8988T (cell line): ENCODE results near the gene ABCA9.
"Not testable (repeated sequence)": the region's sequence is repeated elsewhere in the genome, so short reads cannot be mapped to it uniquely, and the experiment has no call there.

ENCODE experiments used
- DNase-seq: peaks from one replicate; pipeline ENCODE4 v3.0.0; 2011

The ABCA9 gene

DNA sequence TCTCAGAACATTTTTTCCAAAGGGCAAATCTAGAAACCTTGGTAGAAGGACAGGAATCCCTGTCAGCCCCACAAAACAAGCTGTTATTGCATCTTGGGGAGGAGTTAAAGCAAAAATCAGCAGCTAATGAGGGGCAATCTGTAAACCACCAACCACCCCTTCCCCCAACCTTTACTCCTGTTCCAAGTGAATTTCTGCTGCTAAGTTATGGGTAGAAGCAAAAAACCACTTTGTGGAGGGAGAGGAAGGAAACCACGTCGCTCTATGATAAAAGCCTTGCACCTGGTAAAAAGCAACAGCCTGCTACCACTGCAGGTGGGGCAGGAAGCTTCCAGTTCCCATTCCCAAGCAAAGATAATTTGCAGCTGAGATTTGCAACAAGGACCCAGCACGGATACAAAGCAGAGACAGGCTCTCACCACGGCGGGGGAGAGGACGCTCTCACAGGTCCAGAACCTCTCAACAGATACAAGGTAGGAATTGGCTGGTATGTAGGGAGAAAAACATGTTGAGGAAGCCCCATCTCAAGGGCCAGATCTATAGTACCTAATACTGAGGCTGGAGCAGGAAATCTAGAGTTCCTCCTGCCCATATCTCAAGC lies 116.2 kb downstream of the ABCA9 start:
- no peak for DNase-seq

DNA sequence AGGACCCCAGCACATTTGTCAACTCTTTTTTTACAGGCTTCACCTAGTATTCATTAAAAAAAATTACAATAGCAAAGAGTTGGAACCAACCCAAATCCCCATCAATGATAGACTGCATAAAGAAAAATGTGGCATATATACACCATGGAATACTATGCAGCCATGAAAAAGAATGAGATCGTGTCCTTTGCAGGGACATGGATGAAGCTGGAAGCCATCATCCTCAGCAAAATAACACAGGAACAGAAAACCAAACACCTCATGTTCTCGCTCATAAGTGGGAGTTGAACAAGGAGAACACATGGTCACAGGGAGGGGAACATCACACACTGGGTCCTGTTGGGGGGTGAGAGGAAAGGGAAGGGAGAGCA lies 116.9 kb downstream of the ABCA9 start:
- DNase-seq = not testable (repeated sequence)

DNA sequence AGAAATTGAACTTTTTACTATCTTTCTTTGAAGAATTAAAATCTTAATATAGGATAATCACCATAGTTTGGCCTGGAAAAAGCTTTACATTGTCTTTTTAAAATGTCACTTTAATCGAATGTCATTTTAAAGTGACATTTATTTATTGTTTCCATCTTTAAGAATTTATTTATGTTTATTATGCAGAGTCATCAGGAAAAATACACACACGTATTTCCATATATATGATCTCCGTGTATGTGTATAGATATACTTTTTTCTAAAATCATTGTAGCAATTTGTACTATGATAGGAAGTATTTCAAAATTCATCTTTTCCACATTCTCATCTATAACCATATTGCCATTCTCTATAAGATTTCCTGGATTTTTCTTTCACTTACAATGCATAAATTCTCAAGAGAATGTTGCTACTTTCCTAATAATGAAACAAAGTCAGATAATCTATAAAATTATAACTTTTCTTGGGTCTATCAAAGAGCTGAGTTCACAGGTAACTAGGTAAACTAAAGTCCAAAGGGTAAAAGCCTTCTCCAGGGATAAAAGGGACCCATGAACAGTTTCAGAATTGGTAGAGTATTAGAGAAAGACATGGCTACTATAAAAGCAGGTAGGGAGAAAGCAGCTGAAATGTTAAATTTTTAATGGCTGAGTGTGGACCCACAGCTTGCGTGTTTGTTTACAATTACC lies 117.5 kb downstream of the ABCA9 start:
- DNase-seq = no peak

DNA sequence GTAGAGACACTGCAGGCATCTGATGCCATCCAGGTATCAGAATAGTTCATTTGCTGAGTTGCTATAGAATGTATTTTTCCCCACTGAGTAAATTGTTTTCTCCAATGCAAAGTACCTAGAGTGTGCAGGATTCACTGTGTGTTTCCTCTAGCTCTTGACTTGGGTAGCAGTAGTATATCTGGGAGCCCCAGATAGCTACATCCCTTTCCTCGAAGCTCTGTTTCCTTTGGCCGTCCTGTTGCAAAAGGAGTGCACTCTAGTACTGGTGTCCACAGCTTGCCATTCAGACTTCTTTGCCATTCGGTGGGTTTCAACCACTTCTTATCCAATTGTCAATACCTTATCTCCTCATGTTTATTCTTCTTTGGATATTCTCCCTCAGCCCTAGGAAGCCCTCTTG lies 118.3 kb downstream of the ABCA9 start:
- DNase-seq = no peak

DNA sequence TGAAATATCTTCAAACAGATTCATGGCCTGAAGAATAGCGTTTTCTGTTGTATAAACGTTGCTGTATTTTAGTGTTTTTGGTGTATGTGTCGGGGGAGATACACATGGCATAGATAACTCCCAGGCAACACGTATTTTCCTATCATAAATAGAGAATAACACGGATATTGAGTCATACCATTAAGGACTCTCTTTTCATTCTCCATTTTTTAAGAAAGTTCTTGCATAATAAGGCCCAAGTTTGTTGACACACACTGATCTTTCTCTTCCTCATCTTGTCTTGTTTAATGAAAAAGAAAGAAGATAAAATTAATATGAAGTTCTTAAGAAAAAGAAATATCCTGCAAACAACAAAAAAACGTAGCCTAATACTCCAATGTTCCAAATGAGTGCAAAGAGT lies 119.0 kb downstream of the ABCA9 start:
- no peak for DNase-seq

DNA sequence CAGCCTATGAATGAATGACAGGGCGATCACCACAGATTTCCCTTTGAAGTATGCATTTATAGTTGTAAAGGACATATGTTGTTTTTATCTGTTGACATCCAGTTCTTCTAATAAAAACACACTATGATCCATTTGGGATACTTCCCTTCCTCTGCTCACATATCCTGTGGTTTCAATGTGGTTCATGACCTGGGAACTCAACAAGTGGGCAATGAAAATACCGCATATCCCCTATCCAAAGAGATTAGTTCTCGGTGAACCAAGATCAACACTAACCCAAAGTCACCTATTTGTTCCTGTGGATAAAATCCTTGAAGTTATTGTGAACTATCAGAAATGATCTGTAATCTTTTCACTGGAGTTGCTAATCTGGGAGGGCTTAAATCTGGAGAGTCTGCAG lies 121.5 kb downstream of the ABCA9 start:
- no peak for DNase-seq

DNA sequence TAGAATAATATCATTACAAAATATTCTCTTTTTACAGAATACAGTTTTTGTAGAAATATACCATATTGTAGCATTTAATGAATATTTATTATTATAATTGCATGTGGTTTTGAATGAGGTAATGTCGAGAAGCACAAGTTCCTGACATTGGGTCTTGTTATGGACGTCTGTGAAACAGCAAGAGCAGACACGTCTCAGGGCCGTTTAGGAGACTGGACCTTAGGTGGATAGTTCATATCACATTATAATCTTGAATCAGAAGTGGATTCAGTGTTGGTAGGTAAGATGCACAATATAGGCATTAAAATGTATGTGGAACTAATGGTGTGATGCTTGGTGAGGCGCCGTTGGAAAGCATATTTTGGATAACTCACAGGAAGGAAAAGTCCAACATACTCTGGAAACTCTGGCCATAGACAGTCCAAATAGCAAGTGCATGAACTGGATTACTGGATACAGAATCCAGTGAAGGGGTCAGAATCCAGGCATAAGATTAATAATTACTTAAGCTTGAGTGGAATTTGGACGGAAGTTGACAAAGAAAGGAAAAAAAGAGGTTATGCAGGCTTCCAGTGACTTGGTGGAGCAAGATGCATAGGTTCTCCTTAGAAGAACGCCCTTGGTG lies 122.7 kb downstream of the ABCA9 start:
- no peak for DNase-seq

DNA sequence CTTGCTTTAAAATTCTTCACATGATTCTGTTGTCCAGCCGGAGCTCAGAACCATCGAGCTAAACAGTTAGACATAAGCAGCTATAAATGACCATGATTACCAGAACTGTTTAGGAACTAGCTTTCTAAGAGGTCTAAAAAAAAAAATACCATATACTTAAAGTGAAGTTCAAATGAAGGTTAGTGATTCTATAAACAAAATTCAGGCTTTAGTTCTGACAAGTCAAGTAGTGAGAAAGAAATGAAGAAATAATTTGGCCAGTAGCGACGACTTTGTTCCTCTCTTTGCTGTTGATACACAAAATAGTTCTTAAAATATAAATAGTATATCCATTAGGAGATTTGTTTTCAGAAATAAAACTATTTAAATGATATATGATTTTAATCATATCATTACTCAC lies 133.2 kb downstream of the ABCA9 start:
- no peak for DNase-seq

DNA sequence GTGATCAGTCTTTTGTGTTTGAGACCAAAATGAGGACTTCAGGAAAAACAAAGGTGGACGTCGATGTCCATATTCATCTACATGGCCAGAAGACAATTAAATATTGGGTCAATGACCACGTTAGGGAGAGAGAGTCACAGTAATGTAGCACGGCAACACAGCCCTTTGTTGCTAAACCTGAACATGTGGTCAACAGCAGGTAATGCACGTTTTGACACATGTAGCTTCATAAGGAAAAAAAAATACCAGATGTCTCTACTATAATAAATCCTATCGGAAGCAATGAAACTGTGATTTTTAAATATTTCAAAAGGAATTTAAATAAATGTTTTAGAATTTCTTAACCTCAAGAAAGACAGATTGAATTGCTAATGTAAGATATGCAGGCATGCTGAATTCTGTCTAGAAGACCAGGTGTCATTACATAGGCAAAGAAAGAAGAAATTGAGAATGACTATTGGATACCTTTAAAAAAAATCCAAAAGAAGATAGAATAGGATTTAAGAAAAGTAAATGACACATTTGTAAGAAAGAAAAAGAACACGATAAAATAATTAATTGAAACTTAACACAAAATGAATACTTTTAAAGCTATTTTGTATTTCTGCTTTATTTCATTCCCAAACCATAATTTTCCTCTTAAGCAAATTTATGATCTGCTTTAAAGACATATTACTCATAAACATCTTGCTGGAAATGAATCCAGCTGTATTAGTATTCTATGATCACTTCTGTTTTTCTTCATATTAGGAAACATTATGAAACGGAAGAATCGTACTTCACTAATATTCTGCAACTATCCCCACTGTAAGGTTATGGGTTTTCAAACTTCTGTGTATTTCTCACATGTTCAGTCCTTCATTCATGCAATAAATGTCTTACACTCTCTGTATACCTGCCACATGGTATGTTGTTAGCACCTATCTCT lies 135.7 kb downstream of the ABCA9 start:
- no peak for DNase-seq
